DMS153 (cell line): ENCODE measurements around the gene TRPM1.
"Not testable (repeated sequence)": the region's sequence is repeated elsewhere in the genome, so short reads cannot be mapped to it uniquely, and the experiment has no call there.

Source experiments
- DNase-seq: peaks from one replicate; lab custom pipeline; 2025; lab: John Stamatoyannopoulos, UW

Gene TRPM1

DNA sequence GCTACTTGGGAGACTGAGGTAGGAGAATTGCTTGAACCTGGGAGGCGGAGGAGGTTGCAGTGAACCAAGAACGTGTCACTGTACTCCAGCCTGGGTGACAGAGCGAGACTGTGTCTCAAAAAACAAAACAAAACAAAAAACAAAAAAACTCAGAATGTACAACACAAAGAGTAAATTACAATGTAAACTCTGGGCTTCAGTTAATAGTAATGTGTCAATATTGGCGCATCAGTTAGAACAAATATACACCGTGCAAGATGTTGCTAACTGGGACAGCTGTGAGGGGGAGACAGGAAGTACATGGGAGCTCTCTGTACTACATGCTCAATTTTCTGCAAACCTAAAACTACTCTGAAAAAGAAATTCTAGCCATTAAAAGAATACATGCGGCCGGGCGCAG, 23.5 kb upstream of the TRPM1 start:
- no peak for DNase-seq

DNA sequence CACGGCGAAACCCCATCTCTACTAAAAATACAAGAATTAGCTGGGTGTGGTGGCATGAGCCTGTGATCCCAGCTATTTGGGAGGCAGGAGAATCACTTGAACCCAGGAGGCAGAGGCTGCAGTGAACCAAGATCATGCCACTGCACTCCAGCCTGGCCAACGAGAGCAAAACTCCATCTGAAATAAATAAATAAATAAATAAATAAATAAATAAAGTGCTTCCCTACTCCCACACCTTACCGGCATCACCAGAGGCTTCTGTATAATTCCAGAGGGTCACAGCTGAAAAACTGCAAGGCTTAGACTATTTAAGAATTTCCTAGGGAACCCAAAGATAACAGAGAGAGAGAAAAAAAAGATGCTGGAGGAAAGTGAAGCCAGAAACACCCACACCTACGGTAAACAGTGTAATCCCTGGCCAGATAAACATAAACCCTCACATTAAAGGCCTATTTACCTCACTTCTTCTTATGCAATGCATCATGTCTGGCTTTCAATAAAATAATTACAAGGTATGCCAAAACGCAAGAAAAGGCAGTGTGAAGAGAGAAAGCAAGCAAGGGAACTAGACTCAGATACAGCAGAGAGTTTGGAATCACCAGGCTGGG, 15.0 kb upstream of the TRPM1 start:
- no peak for DNase-seq

DNA sequence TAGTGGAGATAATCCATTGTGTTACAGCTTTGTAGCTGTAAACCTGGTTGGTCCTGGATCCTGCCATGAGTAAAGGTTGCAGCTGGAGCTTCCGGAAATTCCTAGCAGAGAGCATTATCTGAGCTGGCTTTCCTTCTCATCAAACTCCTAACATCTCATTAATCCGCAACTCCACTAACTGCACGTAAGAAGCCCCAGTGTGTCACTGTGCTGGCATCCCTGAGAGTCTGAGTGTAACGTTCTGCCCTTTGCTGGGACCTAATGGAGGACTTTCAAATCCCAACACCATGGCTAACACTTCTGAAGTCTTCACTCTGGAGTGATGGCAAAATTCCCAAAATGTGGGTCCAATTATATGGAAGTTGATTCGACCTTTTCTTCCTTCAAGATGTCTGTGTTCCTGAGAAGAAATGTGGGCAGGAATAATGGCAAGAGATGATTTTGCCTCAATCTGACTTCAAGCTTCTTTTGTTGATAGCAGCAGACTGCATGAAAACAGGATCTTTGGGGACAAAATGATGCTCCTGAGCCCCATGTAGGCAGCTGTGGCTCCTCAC, 9.6 kb upstream of the TRPM1 start:
- no peak for DNase-seq

DNA sequence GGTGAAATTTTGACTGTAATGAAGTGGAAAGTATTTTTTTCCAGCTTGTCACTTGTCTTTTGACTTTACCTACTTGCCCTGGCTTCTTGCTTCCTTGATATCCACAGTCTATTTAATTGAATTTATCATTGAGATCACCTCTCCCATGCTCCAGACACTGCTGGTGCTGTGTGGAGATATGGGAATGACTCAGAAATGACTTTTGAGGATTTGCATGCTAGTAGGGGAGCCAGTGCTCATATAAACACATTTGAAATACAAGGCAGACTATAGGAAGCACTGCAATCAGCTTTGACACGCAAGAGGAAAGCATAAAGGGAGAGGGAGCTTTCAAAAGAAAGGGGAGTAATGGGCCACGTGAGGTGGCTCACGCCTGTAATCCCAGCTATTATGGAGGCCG, 7.3 kb upstream of the TRPM1 start:
- no peak for DNase-seq

DNA sequence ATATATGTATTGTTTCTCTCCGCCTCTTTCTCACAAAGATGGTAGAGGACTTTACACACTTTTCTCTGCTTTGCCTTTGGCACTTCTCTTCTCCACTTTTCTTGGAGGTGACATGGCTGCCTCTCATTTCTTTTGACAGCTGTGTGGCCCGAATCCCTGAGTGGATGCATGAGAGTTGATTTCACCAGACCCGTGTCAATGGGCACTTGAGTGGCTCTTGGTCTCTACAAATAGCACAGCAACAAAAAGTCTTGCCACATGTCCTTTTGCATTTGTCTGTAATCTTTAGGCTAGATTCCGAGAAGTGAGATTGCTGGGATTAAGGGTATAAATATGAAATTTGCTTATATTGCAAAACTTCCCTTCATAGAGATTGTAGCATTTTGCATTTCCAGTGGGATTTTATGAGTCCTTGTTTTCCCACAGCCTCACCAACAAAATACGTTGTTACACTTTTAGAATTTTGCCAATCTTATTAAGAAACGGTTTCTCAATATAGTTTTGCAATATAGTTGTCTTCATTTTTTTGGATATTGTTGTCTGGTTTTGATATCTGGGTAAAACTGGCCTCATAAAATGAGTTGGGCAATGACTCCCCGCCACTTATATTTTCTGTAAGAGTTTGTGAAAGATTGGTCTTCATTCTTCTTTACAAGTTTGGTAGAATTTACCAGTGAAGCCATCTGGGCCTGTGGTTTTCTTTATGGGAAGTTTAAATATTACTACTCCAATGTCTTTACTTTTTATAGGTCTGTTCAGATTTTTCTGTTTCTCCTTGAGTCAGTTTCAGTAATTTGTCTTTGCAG, 5.2 kb upstream of the TRPM1 start:
- no peak for DNase-seq

DNA sequence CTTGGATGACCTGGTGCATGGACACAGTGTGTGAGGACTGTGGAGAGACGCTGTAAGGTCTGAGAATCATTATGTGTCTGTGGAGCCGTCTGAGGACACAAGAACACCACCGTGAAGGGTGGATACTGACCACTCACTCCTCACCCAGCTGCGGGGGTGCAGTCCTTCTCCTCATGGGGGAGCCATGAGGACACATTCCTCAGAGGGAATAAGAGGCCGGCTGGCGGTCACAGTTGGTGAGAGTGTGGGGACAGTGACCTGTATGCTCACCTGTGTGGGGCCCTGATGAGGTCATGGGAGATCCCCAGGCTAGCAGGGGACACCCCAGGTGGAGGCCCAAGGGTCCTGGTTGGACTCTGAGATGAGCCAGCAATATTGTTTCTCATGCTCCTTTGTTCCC, 2.5 kb upstream of the TRPM1 start:
- no peak for DNase-seq

DNA sequence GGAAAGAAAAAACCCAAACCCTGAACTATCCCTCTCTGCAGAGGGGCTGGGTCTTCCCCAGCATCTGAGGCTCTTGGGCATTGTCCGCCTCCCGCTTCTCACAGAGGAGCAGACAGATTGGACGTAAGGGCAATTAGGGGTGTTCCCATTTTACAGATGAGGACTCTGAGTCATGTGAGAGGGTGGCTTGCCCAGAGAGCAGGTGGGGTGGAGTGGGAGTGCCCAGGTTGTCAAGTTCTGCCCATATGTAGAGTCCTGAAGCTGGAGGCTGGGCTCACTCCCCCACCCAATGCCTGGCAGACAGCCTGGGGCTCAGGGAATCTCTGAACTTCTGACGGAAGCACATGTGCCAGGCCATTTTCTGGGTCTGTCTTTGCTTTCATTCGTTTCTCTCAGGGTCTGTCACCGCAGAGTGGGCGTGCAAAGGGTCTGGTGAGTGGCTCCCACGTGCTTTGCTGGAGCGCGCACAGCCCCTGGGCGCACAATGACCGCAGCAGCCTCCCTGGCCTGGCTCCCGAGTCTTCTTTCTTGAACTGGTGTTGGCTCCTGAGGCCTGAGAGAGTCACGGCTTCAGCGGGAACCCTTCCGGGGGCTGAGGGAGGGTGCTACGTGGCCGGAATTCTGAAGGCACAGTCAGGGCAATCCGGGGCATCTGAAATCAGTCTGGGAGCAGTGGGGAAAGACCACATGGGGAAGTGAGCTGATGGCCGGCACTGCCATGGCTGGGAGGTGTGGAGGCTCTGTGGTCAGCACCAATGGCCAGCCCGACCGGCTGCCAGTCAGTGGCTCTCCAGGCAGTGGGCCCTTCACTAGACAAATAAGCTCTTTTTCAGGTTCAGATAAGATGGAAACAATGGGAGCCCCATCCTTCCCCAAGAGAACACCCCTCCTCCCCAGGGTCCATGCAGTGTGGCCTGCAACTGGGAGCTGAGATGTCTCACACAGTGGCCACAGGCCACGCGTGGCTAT, 1.1 kb upstream of the TRPM1 start:
- no peak for DNase-seq

DNA sequence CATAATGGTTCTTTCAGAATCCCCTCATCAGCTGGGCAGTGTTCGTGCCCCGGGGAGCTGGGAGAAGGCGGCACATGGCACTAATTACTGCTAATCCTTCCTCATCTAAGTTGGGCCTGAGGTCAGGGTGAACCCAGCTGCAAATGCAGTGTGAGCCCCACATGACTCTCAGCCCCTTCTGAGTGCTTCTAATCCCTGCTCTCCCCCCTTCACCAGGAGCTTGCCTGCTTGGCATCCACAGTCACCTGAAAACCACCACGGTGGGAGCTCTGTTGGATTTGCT, 455 bp upstream of the TRPM1 start:
- no peak for DNase-seq

DNA sequence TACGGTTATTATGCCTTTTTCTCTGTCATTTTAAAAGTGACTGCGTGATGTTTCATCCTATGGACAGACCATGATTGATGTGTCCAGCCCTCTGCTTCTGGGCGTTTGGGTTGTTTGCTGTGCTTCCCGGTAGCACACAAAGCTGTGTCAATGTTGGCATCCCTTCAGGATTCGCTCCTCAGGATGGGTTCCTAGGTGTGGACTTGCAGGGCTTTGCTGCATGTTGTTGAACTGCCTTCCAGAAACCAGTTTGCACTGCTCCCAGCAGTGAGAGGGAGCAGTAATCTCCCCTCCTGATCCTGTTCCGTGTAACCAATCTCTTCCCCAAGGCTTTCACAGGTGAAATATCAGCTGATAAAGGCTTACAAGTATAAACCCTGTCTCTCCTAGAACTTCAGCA, 787 bp downstream of the TRPM1 start:
- no peak for DNase-seq

DNA sequence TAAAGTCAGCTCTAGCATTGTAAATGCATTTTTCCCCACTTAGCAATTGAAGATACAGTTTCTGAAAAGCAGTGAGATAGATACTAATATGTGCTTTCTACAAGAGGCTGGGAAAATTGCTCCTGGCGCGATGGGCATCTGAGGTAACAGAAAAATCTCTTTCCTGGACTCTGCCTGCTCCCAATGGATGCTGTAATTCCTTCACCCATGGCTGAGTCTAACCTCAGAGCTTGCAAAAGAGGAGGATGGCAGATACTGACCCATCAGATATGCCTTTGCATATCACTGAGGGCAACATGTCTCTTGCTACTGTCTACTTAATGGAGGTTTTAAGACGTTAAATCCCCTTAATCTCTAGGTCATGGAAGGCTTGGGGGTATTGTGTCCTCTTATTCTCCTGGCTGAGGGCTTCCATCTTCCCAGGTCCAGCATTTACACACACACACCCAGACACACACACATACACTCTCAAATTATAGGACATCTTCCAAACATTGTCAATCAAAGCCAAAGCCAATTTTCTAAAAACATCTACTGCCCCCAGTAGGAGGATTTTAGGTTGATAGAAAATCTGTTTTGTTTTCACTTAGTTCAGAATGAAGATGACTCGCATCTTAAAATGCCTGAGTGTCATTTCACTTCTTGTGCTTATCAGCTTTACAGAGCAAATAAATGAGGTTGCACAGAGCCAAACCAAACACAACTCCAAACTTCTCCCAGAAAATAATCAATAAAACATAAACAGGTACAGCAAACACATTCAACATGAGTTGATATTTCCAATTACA, 2.4 kb downstream of the TRPM1 start:
- DNase-seq = no peak

DNA sequence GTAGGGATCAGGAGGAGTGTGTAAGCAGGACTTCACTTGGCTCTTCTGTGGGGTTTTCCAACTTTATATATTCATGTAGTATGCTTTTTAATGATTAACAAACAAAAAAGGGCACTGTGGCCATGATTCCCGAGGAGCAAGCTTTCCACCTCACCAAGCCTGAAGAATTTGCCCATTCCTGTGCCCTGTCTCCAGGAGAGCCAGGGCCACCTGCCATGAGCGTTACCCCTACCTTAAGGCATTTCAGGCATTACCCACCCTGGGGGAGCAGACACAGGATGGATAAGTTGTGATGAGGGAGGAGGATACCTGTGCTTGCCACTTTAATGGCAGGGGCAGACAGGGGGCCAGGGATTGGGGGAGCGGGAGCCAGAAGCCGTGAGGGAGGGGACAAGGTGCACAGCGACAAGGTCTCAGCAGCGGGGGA, 3.0 kb downstream of the TRPM1 start:
- DNase-seq = no peak

DNA sequence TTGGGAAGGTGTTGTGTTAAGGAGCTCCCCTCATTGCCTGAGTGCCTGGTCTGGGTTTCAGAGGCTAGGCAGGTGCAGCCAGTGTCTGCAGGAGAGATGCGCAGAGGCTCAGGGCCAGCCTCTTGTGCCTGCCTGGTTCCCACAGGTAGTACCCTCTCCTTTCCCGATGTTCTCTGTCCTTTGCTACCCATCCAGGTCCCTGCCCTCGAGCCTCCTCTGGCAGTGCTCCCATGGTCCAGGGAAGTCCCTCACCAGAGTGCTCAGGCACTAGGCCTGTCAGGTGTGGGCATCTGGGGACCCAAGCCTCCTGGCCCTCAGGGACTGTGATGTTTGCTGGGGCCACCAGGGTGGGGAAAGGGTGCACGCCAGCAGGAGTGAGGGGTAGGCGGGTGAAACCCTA, 5.0 kb downstream of the TRPM1 start:
- DNase-seq = no peak

DNA sequence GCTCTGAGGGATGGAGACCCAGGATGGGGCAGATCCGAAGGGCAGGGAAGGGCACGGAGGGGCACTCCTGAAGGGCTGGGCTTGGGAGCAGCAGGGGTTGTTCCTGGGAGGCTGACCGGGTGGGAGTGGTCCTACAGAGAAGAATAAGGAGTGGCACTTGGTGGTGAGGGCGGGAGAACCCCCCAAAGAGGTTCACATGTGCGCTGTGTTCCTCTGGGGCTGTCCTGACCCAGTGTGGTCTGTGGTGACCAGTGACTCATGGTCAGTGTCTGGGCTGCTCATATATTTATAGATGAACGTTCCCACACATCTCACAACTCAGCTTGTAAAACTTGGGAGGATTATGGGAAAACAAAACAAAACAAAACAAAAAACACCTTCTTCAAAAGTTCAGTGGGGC, 10.0 kb downstream of the TRPM1 start:
- no peak for DNase-seq

DNA sequence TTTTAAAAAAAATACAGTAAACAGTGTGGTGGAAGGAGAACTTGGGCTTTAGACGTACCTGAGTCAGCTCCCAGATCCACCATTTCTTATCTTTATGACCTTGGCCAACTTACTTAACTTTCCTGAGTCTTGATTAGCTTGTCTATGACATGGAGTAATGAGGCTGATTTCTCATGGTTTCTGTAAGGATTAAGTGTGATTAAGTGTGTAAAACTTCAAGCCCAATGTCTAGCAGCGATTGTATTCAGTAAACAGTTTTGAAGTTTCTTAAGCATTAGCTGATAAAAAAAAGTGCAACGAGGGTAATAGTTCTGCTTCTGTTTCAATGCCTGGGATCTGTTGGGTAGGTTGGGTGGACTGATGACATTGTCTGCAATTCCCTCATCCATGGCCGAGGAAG, 10.8 kb downstream of the TRPM1 start:
- DNase-seq = no peak

DNA sequence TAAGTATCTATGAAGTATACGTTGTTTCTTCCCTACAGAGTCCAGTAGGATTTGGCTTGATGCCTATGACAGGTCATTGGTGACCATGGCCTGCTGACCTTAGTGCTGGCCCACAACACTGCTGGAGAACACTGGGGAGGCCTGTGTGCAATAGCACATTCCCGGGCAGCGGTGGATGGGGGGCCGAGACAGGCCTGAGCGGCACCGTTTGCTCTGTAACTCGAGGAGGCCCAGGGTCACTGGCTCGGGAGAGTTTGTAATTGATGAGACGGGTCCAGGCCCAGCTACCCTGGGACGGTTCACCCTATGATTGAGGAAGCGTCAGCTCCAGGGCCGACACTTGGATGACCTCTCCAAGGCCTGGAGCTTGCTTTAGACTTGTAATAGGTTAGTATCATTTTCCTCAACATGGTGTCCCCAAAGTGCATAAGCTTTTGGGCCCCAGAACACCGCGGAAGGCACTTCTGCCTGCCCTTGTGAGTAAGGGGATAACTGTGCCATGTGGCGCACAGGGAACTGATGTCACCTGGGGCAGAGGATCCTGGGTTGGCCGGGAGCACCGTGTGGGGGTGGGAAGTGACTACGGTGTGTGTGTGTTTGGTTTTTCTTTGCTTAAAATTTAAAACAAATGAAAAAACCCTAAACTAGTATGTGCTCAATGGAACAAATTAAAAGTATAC, 12.0 kb downstream of the TRPM1 start:
- no peak for DNase-seq

DNA sequence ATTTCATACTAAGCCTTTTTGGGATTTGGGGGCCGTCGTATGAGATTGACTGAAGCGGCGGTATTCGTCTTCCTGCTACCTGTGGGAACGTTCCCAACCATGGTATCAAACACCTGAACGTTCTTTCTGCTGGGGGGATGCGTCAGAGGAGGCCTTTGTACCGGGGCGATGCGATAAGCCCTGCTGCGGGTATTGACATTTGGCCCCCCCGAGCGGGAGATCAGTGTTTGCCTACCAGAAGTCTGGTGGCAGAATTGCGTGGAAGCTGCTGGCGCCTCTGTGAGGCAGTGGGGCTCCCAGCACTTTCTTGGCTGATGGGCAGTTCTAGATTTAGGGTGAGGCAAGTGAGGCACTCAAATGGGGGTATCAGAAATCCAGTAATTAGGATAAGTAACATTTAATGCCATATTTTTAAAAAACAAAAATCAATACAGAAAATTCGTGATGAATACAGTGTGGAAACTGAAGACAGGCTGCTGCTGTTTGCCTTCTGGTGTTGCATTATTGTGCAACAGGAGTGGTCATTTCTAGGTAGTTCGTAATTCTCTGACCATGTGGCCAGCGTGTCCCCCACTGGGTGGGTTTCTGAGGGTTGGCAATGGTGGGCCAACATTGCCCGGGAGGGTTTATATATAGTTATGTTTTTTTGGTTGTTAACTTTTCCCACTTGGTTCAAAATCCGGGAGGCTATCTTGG, 12.7 kb downstream of the TRPM1 start:
- DNase-seq = no peak

DNA sequence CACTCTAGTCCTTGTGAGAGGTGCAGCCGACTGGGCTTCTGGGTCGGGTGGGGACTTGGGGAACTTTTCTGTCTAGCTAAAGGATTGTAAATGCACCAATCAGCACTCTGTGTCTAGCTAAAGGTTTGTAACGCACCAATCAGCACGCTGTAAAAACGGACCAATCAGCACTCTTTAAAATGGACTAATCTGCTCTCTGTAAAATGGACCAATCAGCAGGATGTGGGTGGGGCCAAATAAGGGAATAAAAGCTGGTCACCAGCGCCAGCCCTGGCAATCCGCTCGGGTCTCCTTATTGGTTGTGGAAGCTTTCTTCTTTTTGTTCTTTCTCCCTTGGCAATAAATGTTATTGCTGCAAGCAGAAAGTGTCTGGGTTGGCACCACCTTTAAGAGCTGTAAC, 13.5 kb downstream of the TRPM1 start:
- DNase-seq = not testable (repeated sequence)

DNA sequence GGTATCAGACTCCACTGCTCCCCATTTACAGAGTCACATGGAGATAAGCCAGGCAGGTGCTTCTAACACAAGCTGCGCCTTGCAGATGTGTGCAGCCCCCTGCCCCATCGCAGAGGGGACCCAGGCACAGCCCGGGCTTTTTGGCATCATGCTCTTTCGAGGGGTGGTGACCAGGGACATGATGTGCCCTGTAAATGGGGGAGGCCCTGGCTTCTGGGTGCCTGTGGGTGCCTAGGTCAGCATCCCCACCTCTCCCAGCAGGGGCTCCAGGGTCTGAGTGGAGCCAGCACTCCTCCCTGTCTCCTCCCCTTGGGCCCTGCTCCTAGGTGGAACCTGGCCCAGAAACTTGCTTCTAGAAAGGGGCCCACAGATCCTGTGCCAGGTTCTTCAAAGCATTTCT, 15.2 kb downstream of the TRPM1 start:
- DNase-seq = no peak

DNA sequence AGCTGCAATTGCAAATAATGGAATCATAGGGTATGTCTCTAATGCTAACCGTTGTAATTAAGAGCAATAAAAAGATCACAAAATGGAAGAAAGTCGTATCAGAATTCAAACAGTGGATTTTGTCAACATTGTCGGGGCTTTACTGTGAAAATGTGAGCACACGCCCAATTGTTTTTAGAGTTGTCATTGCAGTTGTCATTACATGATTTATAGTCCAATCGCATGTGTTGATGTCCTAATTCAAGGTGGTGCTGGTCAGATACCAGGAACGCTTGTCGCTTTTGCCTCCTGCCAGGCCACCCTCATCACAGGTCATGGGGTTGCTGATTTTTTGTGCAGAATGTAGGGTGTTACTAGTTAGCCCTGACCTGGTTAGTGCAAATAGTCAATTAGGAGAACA, 16.2 kb downstream of the TRPM1 start:
- no peak for DNase-seq

DNA sequence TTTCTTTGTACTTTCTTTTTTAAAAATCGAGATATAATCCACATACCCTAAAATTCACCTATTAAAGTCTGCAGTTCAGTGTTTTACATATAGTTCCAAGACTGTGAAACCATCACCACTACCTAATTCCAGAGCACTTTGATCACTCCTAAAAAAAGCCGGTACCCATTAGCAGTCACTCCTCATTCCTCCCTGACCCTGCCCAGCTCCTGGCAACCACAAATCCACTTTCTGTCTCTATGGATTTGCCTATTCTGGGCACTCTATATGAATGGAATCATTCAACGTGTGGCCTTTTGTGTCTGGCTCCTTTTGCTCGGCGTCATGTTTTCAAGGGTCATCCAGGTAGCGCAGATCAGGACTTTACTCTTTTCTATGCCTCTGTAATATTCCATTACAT, 17.3 kb downstream of the TRPM1 start:
- no peak for DNase-seq

DNA sequence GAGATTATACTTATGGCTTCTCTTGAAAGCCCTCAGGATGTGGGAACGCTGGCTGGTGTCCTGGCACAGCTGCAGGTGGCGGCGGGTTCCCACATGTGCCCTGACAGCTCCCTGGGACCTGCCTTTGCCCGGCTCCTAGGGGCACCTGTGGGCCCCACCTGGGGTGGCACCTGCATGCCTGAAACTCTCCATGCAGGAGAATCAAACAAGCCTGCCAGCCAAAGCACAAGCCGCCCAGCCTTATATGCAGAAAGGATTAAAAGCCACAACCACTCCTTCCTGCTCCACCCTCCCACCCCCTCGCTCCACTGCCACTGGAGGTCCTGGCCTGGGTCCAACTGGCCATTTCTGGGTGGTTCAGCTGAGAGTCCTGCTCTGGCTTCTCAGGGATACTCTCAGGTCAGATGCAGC, 18.1 kb downstream of the TRPM1 start:
- no peak for DNase-seq
